Neuronal stem cell (in vitro differentiated cells): ENCODE results near the gene GIPC3.

Source experiments
- DNase-seq: peaks from one replicate; pipeline ENCODE4 v3.0.0-alpha.2; 2013; ENCODE audit warnings: low spot score
- H2AFZ ChIP-seq: one replicate; pipeline ENCODE4 v1.6.1; 2013; ENCODE audit warnings: mild to moderate bottlenecking, low read length, inconsistent platforms
- H2AK5ac ChIP-seq: 2 replicates; pipeline ENCODE4 v1.6.1; 2013; ENCODE audit warnings: low read depth, mild to moderate bottlenecking, inconsistent platforms, low read length, moderate library complexity, mixed read lengths
- H2BK120ac ChIP-seq: 2 replicates; pipeline ENCODE4 v1.6.1; 2013; ENCODE audit warnings: low read depth, mild to moderate bottlenecking, inconsistent platforms, low read length, moderate library complexity, mixed read lengths
- H2BK12ac ChIP-seq: one replicate; pipeline ENCODE4 v1.6.1; 2013; ENCODE audit warnings: low read length, inconsistent platforms
- H2BK15ac ChIP-seq: 2 replicates; pipeline ENCODE4 v1.6.1; 2013; ENCODE audit warnings: mild to moderate bottlenecking, low read length, inconsistent platforms, mixed read lengths
- H2BK5ac ChIP-seq: one replicate; pipeline ENCODE4 v1.6.1; 2013; ENCODE audit warnings: inconsistent platforms, mild to moderate bottlenecking, low read length, moderate library complexity
- H3K14ac ChIP-seq: one replicate; pipeline ENCODE4 v1.6.1; 2013; ENCODE audit warnings: low read length, inconsistent platforms
- H3K18ac ChIP-seq: 2 replicates; pipeline ENCODE4 v1.6.1; 2013; ENCODE audit warnings: low read length, inconsistent platforms
- H3K23ac ChIP-seq: 2 replicates; pipeline ENCODE4 v1.6.1; 2013; ENCODE audit warnings: low read depth, mild to moderate bottlenecking, mixed read lengths, low read length, inconsistent platforms; ENCODE audit not compliant: poor library complexity
- H3K27ac ChIP-seq: replicated peaks from 3 replicates; pipeline ENCODE4 v1.5.1; 2013; ENCODE audit warnings: low read length, inconsistent platforms
- H3K27me3 ChIP-seq, 3 experiments: 2 replicates each; pipeline ENCODE4 v1.6.1; 2013; ENCODE audit warnings: low read length in 3 of 3, mild to moderate bottlenecking in 2 of 3, inconsistent platforms in 1 of 3, low read depth in 1 of 3, mixed read lengths in 1 of 3, moderate library complexity in 1 of 3; ENCODE audit not compliant: control insufficient read depth in 3 of 3, insufficient read depth in 3 of 3
- H3K36me3 ChIP-seq, 2 donors: replicated peaks in 1 of 2; 2 replicates each; pipeline ENCODE4 v1.6.1; 2013; ENCODE audit warnings: low read length in 2 of 2; ENCODE audit not compliant: control insufficient read depth in 2 of 2, insufficient read depth in 2 of 2
- H3K4ac ChIP-seq: 2 replicates; pipeline ENCODE4 v1.6.1; 2013; ENCODE audit warnings: inconsistent platforms, mild to moderate bottlenecking, low read length, moderate library complexity
- H3K4me1 ChIP-seq, 2 donors: 1 replicate in 1 of 2; 2 replicates in 1 of 2; pipeline ENCODE4 v1.6.1; 2013; ENCODE audit warnings: low read length in 2 of 2, low read depth in 1 of 2; ENCODE audit not compliant: control insufficient read depth in 2 of 2, insufficient read depth in 1 of 2
- H3K4me2 ChIP-seq: one replicate; pipeline ENCODE4 v1.6.1; 2013; ENCODE audit warnings: mild to moderate bottlenecking, low read length, inconsistent platforms; ENCODE audit not compliant: insufficient read depth, poor library complexity, severe bottlenecking
- H3K4me3 ChIP-seq, 2 donors: 2 replicates each; pipeline ENCODE4 v1.5.1; 2013; ENCODE audit warnings: low read length in 2 of 2, mild to moderate bottlenecking in 2 of 2, inconsistent platforms in 1 of 2, moderate library complexity in 1 of 2
- H3K79me1 ChIP-seq: one replicate; pipeline ENCODE4 v1.6.1; 2013; ENCODE audit warnings: low read depth, mild to moderate bottlenecking, inconsistent platforms, low read length, moderate library complexity
- H3K9ac ChIP-seq: one replicate; pipeline ENCODE4 v1.6.1; 2013; ENCODE audit warnings: mild to moderate bottlenecking, low read depth, low read length, inconsistent platforms; ENCODE audit not compliant: poor library complexity
- H3K9me3 ChIP-seq, 2 donors: replicated peaks in 1 of 2; 2 replicates each; pipeline versions ENCODE3 to v1.6.1; 2013; ENCODE audit warnings: low read length in 2 of 2, mild to moderate bottlenecking in 2 of 2, inconsistent platforms in 1 of 2, low read depth in 1 of 2, mixed read lengths in 1 of 2, moderate library complexity in 1 of 2; ENCODE audit not compliant: control insufficient read depth in 2 of 2, insufficient read depth in 1 of 2
- H4K8ac ChIP-seq: one replicate; pipeline ENCODE4 v1.6.1; 2013; ENCODE audit warnings: low read depth, mild to moderate bottlenecking, inconsistent platforms, low read length, moderate library complexity
- H4K91ac ChIP-seq: one replicate; pipeline ENCODE4 v1.6.1; 2013; ENCODE audit warnings: low read length, low read depth, mild to moderate bottlenecking, inconsistent platforms; ENCODE audit not compliant: poor library complexity
- WGBS, 2 donors: extraction: QIAGEN DNeasy Blood & Tissue Kit; methylation state at CpG; one replicate each; pipeline ENCODE4 v1.1.7; 2013; ENCODE audit warnings: missing lambda C conversion rate in 2 of 2, mixed read lengths in 1 of 2; ENCODE audit not compliant: insufficient read length in 2 of 2, insufficient replicate concordance in 1 of 2; ENCODE audit errors: extremely low coverage in 2 of 2; 5-methylcytosine and 5-hydroxymethylcytosine counted together

GIPC3 gene

GRCh38 chr19:3614858-3615505 is 29.7 kb downstream of the GIPC3 start:
- Histone ChIP-seq H2BK5ac (peak overlapping the region; percentile 66), H3K4ac (no peak overlapping the region), H3K4me1 (no peaks in the 10 kb centered on the region), H3K4me2 (no peak overlapping the region), H3K4me3 (no peak overlapping the region), H3K23ac (peak overlapping the region; percentile 52), H3K79me1 (peaks cover 7% of the 10 kb centered on the region), H3K18ac (no peak overlapping the region), H2BK15ac (no peak overlapping the region), H4K91ac (no peak overlapping the region), H4K8ac (no peak overlapping the region), H2BK120ac (no peak overlapping the region), H3K14ac (peak overlapping the region; percentile 56), H3K9ac (peak overlapping the region; percentile 44), H2AK5ac (no peak overlapping the region), H3K27me3 (no peaks in the 10 kb centered on the region), H3K27ac (no peak overlapping the region), H2BK12ac (no peak overlapping the region), H2AFZ (no peak overlapping the region), H3K36me3 (peaks cover 13 to 57% of the 10 kb centered on the region in 2 donors), H3K9me3 (no peaks in the 10 kb centered on the region)
- no CpG with 5 or more reads among the region's 18 CpGs for WGBS, 2 donors
- DNase-seq, result no peak

GRCh38 chr19:3615524-3616135 is 30.4 kb downstream of the GIPC3 start:
- Histone ChIP-seq H3K18ac (no peak overlapping the region), H3K4me2 (no peak overlapping the region), H3K23ac (peak overlapping the region; percentile 52), H2BK5ac (peak overlapping the region; percentile 66), H2AK5ac (no peak overlapping the region), H3K9me3 (no peaks in the 10 kb centered on the region), H2BK15ac (no peak overlapping the region), H3K36me3 (peaks cover 10 to 52% of the 10 kb centered on the region in 2 donors), H3K27ac (no peak overlapping the region), H3K79me1 (peaks cover 7% of the 10 kb centered on the region), H2AFZ (no peak overlapping the region), H4K91ac (no peak overlapping the region), H3K14ac (peak overlapping the region; percentile 56), H3K4me1 (no peaks in the 10 kb centered on the region), H2BK12ac (no peak overlapping the region), H2BK120ac (no peak overlapping the region), H4K8ac (no peak overlapping the region), H3K9ac (no peak overlapping the region), H3K27me3 (no peaks in the 10 kb centered on the region), H3K4me3 (no peak overlapping the region), H3K4ac (no peak overlapping the region)
- no peak for DNase-seq
- no CpG with 5 or more reads among the region's 26 CpGs for WGBS, 2 donors

GRCh38 chr19:3617463-3617862 is 32.2 kb downstream of the GIPC3 start:
- Histone ChIP-seq H2BK12ac (no peak overlapping the region), H3K14ac (no peak overlapping the region), H3K4me2 (no peak overlapping the region), H2BK15ac (no peak overlapping the region), H4K91ac (no peak overlapping the region), H3K36me3 (peaks cover 6 to 45% of the 10 kb centered on the region in 2 donors), H3K9ac (no peak overlapping the region), H2BK5ac (no peak overlapping the region), H3K4me1 (no peaks in the 10 kb centered on the region), H3K27me3 (no peaks in the 10 kb centered on the region), H3K27ac (no peak overlapping the region), H2BK120ac (no peak overlapping the region), H2AK5ac (peak overlapping the region; percentile 70), H3K4me3 (no peak overlapping the region), H3K4ac (no peak overlapping the region), H3K79me1 (peaks cover 10% of the 10 kb centered on the region), H2AFZ (no peak overlapping the region), H4K8ac (no peak overlapping the region), H3K23ac (peak overlapping the region; percentile 73), H3K18ac (no peak overlapping the region), H3K9me3 (no peaks in the 10 kb centered on the region)
- DNase-seq, result no peak
- WGBS, 2 donors, result no CpG with 5 or more reads among the region's 19 CpGs

GRCh38 chr19:3618144-3618810 is 33.0 kb downstream of the GIPC3 start:
- Histone ChIP-seq H3K4me1 (no peaks in the 10 kb centered on the region), H4K8ac (no peak overlapping the region), H2BK5ac (no peak overlapping the region), H4K91ac (no peak overlapping the region), H2BK15ac (peak overlapping the region; percentile 26), H3K9ac (no peak overlapping the region), H2AK5ac (peak overlapping the region; percentile 28), H3K4me2 (no peak overlapping the region), H2BK12ac (no peak overlapping the region), H3K4ac (no peak overlapping the region), H3K36me3 (peaks cover 6 to 47% of the 10 kb centered on the region in 2 donors), H3K14ac (peak overlapping the region; percentile 56), H2AFZ (no peak overlapping the region), H2BK120ac (no peak overlapping the region), H3K27ac (no peak overlapping the region), H3K18ac (peak overlapping the region; percentile 19), H3K4me3 (no peak overlapping the region), H3K23ac (peak overlapping the region; percentile 80), H3K27me3 (no peaks in the 10 kb centered on the region), H3K79me1 (peaks cover 10% of the 10 kb centered on the region), H3K9me3 (no peaks in the 10 kb centered on the region)
- no CpG with 5 or more reads among the region's 31 CpGs for WGBS, 2 donors
- DNase-seq, result no peak
